ENCODE results near the gene ARRDC5.
"Not testable (repeated sequence)": the region's sequence is repeated elsewhere in the genome, so short reads cannot be mapped to it uniquely, and the experiment has no call there.

The ARRDC5 gene

GRCh38 chr19:4867534-4868285 lies 35.0 kb downstream of the ARRDC5 start, which contains the start of gene PLIN3:
Gene PLIN3, minus strand, starts transcription at chr19:4867667. Its CDS starts 6,273 bp downstream, at chr19:4861394.
- DNase-seq: peak; percentile 86

- DNase-seq: no peak
Observed at GRCh38 chr19:4866595-4867424, 35.9 kb downstream of the ARRDC5 start.

- DNase-seq: peak; percentile 30
Observed at GRCh38 chr19:4861147-4861546, 41.5 kb downstream of the ARRDC5 start.

GRCh38 chr19:4859697-4860096 lies 43.0 kb downstream of the ARRDC5 start:
- no peak for DNase-seq

- DNase-seq: not testable (repeated sequence)
Observed at GRCh38 chr19:4856468-4856867, 46.2 kb downstream of the ARRDC5 start.

GRCh38 chr19:4853506-4853905 lies 49.2 kb downstream of the ARRDC5 start:
- DNase-seq: not testable (repeated sequence)

- DNase-seq: no peak
Observed at GRCh38 chr19:4852484-4852883, 50.2 kb downstream of the ARRDC5 start.

- DNase-seq: peak; percentile 13
Observed at GRCh38 chr19:4851551-4852290, 51.0 kb downstream of the ARRDC5 start.

- no peak for DNase-seq
Observed at GRCh38 chr19:4849019-4849418, 53.7 kb downstream of the ARRDC5 start.

- no peak for DNase-seq
Observed at GRCh38 chr19:4847190-4847973, 55.3 kb downstream of the ARRDC5 start.

GRCh38 chr19:4845975-4846374 lies 56.7 kb downstream of the ARRDC5 start:
- not testable (repeated sequence) for DNase-seq

- no peak for DNase-seq
Observed at GRCh38 chr19:4844348-4845179, 58.1 kb downstream of the ARRDC5 start.

- DNase-seq: no peak
Observed at GRCh38 chr19:4843647-4843965, 59.1 kb downstream of the ARRDC5 start.
